Measurements from ENCODE around the gene TAF1B. TPM values are rescaled to one million over a fixed set of nuclear protein-coding genes. Genes with fewer than 3 reads are reported as not detected.

Gene TAF1B
- total and polyA plus RNA-seq, 10 of the 15 experiments (the other 5 are each of a cell fraction or from before 2014, with no cell fraction given): 8.1 to 18.3 (median 12.4) TPM

- no peak for ATAC-seq
- ChIA-PET CTCF (no interaction called here), RAD21 (ENCODE audit: unreplicated experiment) (no interaction called here), SMC1A (ENCODE audit: uncharacterized antibody, unreplicated experiment) (interaction anchor here (0.7 kb wide), 1 partner anchor 257 kb away, joined by 3 read pairs; no protein-coding TSS in a partner anchor), POLR2A (no interaction called here)
- DNase-seq (ENCODE audit: low read depth, low spot score): no peak
- H3K9ac ChIP-seq (ENCODE audit: control insufficient read depth, insufficient read depth, low read length): no peak overlapping the region
- H3K9me3 ChIP-seq (replicated peaks; ENCODE audit: control insufficient read depth, insufficient read depth, low read length): no peaks in the 10 kb centered on the region
- no peaks in the 10 kb centered on the region for H3K79me2 ChIP-seq (ENCODE audit: control insufficient read depth, insufficient read depth, low read length)
- TF ChIP-seq BCL11A (IDR thresholded peaks at IDR 0.05; ENCODE audit: low read depth, low read length) (no peak), NR2F1 (conservative IDR thresholded peaks at IDR 0.05) (no peak), RELA (IDR thresholded peaks at IDR 0.05; ENCODE audit: borderline replicate concordance, partially characterized antibody) (no peak), SP1 (IDR thresholded peaks at IDR 0.05; ENCODE audit: low read depth, low read length) (no peak), JUND (IDR thresholded peaks at IDR 0.05; ENCODE audit: low read depth, low read length) (no peak), RAD21 (IDR thresholded peaks at IDR 0.05; ENCODE audit: insufficient read depth, low read depth, low read length) (no peak), MXI1 (IDR thresholded peaks at IDR 0.05; ENCODE audit: low read depth, low read length) (no peak), STAT1 (conservative IDR thresholded peaks at IDR 0.05) (no peak), RAD51 (IDR thresholded peaks at IDR 0.05) (no peak), DPF2 (IDR thresholded peaks at IDR 0.05) (no peak), NRF1 (conservative IDR thresholded peaks at IDR 0.05; ENCODE audit: low read depth, low read length) (no peak), ASH2L (IDR thresholded peaks at IDR 0.05; ENCODE audit: borderline replicate concordance, low read depth) (no peak), MTA2 (IDR thresholded peaks at IDR 0.05; ENCODE audit: low read depth) (no peak), HSF1 (IDR thresholded peaks at IDR 0.05; ENCODE audit: low read depth, low read length) (no peak), CREB1 (IDR thresholded peaks at IDR 0.05; ENCODE audit: low read depth) (no peak)
- no peak for FAIRE-seq
- BruUV-seq (replicated peaks): no TSS peak
- intact Hi-C loops (cut with micrococcal nuclease; ENCODE audit: unreplicated experiment): loop anchor here (10.0 kb wide), 1 partner anchor 615 kb away; no protein-coding TSS in a partner anchor
- H3K4me3 ChIP-seq: no peak overlapping the region
- no peaks in the 10 kb centered on the region for H4K20me1 ChIP-seq (ENCODE audit: control insufficient read depth, insufficient read depth)
- WGBS (ENCODE audit: insufficient coverage, insufficient replicate concordance, low lambda C conversion rate, missing lambda C conversion rate): 70% methylated on average over 13 of the region's 13 CpGs
- in situ Hi-C loops (cut with MboI): loop anchor here (10.0 kb wide), 1 partner anchor 615 kb away; no protein-coding TSS in a partner anchor
- H2AFZ ChIP-seq (ENCODE audit: control insufficient read depth, low read depth, low read length): no peak overlapping the region
- H3K27ac ChIP-seq (ENCODE audit: control insufficient read depth, insufficient read depth): no peak overlapping the region
- H3K36me3 ChIP-seq (ENCODE audit: control insufficient read depth in 2 of 2, insufficient read depth in 2 of 2, low read length in 1 of 2): no peaks in the 10 kb centered on the region
- H3K4me2 ChIP-seq (ENCODE audit: control insufficient read depth, insufficient read depth): no peak overlapping the region
- no peaks in the 10 kb centered on the region; a peak in 1 of 4 replicates for H3K27me3 ChIP-seq (replicated peaks in 1 of 2; ENCODE audit: control insufficient read depth in 2 of 2, insufficient read depth in 2 of 2, low read length in 1 of 2)
- H3K4me1 ChIP-seq (ENCODE audit: control insufficient read depth, insufficient read depth, low read length): no peaks in the 10 kb centered on the region
These were observed 23.7 kb upstream of the TAF1B start for GRCh38 chr2:9819551-9819950.

Data from GM12878 (cell line).